ENCODE results near the gene BNC2.

- no peak for TF ChIP-seq CTCF (conservative IDR thresholded peaks at IDR 0.05)
- TF ChIP-seq EZH2 (IDR thresholded peaks at IDR 0.05; ENCODE audit: low read depth): no peak
Measured at GRCh38 chr9:16597136-16597535, 273.3 kb downstream of the BNC2 start.

Data from PC-9 (cell line).